HG03025 (cell line): Measurements from ENCODE around the gene C3AR1.
A peak's percentile ranks its signal among the peaks of the same experiment; 100 is the strongest.
"Not testable (repeated sequence)": the region's sequence is repeated elsewhere in the genome, so short reads cannot be mapped to it uniquely, and the experiment has no call there.

Experiments used
- ATAC-seq: cut with Tn5 transposase; IDR thresholded peaks from one replicate; pipeline ENCODE4 v1.9.1; 2021; ENCODE audit warnings: mild to moderate bottlenecking, moderate library complexity; ENCODE audit not compliant: unreplicated experiment, low FRiP score

Gene C3AR1

DNA sequence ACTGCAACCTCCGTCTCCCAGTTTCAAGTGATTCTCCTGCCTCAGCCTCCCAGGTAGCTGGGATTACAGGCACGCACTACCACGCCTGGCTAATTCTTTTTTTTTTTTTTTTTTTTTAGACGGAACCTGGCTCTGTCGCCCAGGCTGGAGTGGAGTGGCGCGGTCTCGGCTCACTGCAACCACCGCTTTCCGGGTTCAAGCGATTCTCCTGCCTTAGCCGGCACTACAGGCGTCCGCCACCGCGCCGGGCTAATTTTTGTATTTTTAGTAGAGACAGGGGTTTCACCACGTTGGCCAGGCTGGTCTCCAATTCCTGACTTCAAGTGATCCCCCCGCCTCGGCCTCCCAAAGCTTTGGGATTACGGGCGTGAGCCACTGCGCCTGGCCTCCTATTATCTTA is 35.1 kb downstream of the C3AR1 start:
- not testable (repeated sequence) for ATAC-seq

DNA sequence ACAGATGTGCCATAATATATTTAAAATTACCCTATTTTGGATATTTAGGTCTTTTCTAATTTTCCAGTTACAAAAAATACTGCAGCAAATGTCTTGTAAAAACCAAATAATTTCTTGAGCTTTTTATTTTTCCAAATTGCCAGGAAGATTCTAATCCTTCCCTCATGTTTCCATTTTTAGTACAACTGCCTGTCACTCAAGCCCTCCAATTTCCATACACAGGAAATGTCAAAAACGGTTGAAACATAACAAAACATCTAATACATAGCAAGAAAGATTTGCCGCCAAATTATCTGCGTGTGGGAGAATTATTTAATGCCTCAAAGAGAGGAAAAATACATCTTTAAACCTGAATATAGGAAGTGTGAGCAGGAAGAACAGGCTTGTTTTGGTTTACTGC is 36.0 kb downstream of the C3AR1 start:
- no peak for ATAC-seq

DNA sequence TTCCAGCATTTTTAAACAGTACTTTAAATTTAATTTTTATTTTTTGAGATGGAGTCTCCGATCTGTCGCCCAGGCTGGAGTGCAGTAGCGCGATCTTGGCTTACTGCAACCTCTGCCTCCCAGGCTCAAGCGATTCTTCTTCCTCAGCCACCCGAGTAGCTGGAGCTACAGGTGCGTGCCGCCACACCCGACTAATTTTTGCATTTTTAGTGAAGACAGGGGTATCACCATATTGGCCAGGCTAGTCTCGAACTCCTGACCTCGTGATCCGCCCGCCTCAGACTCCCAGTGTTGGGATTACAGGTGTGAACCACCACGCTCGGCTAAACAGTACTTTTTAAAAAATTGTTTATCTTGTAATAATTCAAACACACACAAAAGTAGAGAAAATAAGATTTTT is 37.9 kb downstream of the C3AR1 start:
- no peak for ATAC-seq

DNA sequence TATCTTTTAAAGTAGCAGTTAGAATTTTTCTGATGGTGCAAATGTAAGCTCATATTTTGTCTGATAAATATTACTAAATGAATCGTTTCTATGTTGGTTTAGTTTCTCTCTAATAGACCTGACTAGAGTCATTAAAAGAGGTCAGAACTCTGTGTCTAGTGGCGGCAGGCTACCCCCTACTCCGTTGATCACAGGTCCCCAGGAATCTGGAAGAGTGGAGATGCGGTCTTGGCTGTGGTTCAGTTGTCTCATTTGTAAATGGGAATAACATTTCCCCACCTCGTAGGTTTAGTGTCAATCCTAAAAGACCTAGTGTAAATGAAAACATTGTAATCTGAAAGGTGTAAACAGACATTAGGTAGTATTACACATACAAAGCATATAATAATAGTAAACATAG is 38.3 kb downstream of the C3AR1 start:
- ATAC-seq: no peak

DNA sequence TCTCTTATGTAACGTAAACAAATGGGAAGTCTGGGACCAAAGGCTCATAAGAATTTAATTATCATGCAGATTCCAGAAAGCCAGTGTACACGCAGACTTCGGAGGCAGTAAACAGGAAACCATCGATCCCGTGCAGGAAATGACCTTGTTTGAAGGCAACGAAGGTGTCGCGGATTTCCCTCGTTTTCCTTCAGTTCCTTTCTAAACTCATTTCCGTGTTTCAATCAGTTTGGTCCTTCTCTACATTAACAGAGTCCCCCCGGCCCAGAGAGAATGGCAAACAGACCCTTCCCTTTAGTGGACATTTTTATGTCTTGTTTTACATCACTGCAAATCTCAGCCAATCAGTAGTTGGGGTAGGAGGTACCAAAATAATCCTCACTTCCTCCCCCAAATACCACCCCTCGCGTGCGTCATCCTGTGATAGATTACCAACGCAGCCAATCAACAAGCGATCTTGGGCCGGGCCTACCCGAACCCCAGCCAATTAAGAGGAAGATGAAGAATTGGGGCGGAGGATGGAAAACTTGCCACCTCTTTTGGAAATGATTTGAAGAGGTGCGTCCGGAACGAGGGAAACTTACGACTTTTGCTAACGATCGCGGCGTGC is 39.8 kb downstream of the C3AR1 start:
- peak; percentile 98 for ATAC-seq

DNA sequence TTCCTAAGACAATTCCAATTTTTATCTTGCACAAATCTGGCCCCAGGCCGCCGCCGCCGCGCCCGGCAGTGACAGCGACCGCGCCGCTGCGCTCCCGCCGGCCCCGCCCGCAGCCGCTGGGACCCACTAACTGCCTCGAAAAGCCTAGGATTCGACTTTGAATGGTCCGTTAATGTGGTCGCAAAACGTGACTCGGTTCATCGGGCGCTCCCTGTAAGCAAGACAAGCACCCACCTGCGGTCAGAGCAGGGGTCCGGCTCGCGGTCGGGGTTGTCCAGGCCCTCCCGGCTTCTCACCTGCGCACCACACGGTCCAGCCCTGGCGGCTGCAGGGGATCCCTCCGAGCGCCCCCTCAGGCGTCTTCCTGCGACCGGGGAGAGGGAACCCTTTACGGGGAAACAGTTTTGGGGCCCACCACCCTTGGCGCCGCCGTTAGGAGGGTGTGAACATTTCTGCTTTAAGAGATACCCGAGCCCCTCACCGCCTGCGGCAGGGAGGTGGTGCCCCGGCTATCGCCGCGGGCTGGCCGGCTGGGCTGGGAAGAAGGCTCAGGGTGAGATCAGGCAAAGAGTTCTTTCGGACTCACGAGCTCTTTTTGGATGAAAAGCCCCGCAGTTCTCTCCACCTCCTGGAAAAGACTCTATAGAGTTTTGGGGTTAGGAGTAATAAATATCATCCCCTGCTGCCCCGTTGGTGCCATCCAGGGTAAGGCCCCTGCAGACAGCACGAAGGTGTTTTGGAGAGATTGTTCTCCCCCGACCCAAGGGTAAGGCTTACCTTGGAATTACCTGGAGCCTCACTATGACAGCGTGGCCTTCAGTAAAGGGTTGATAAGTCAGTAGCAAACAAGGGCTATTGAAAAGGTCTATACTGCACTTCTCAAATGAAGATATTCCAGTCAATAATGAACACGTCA is 47.2 kb downstream of the C3AR1 start:
- ATAC-seq: no peak

DNA sequence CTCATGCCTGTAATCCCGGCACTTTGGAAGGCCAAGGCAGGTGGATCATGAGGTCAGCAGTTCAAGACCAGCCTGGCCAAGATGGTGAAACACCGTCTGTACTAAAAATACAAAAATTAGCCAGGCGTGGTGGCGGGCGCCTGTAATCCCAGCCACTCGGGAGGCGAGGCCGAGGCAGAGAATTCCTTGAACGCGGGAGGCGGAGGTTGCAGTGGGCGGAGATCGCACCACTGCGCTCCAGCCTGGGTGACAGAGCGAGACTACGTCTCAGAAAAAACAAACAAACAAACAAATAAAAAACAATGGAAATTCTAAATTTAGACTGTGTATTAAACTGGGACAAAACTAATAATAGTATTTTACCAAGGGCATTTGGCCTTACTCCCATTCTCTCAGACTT is 47.9 kb downstream of the C3AR1 start:
- not testable (repeated sequence) for ATAC-seq

DNA sequence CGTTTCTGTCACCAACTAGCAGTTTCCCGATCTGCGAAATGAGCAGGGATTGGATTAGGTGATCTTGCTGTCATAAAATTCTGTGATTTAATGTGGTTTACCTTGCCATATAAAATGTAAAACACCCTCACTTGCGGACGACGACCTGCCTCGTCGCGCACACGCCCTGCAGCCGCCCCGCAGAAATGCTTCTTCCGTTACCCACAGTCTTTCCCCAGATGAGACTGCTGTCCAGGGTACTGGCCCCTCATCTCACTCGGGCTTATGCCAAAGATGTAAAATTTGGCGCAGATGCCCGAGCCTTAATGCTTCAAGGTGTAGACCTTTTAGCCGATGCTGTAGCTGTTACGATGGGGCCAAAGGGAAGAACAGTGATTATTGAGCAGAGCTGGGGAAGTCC is 51.3 kb downstream of the C3AR1 start:
- ATAC-seq: no peak

DNA sequence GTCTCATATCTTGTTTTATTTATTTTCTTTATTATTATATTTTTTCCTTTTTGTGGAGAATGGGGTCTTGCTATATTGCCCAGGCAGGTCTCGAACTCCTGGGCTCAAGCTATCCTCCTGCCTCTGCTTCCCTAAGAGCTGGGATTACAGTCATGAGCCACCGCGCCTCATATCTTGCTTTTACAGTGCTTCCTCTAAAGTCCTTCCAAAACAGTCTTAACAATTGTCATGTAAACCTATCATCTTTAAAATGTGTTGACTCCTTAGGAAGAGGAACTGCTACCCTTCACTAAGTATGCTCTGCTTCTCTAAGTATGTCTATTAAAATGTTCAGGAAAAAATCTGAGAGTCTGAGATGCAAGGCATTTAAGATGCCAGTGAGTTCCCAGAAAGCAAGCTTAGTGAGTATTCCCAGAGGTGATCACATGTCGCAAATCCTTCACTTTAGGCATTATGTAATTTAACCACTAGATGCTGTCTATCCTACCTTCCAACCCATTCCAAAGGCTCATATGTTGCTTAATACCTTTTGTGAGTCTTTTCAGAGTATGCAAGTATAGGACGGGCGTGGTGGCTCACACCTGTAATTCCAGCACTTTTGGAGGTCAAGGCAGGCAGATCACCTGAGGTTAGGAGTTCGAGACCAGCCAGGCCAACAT is 53.4 kb downstream of the C3AR1 start:
- no peak for ATAC-seq

DNA sequence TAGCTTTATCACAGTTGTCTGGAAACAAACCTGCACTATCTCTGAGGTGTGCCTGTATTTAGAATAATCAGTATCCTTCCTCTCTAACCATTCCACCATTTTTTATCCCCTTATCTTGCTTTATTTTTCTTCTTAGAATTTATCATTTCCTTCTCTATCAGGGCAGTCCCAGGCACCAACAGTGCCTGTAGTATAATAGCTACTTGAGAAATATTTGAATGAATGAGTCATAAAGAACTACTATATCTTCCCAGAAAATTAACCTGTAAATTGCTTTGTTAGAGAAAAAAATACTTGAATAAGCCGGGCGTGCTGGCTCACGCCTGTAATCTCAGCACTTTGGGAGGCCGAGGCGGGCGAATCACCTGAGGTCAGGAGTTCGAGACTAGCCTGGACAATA is 54.8 kb downstream of the C3AR1 start:
- ATAC-seq: no peak
